GM21723 (cell line): ENCODE results near the gene S1PR1.
"Not testable (repeated sequence)": the region's sequence is repeated elsewhere in the genome, so short reads cannot be mapped to it uniquely, and the experiment has no call there.

Source experiments
- ATAC-seq: cut with Tn5 transposase; IDR thresholded peaks from one replicate; pipeline ENCODE4 v1.9.1; 2021; ENCODE audit warnings: mild to moderate bottlenecking, moderate library complexity; ENCODE audit not compliant: unreplicated experiment

Gene S1PR1

GRCh38 chr1:101236516-101237228, at the start of gene S1PR1:
S1PR1 (plus strand) TSS chr1:101237019; CDS start chr1:101238985, 1,966 bp downstream.
- peak; percentile 27 for ATAC-seq

GRCh38 chr1:101187297-101187696, 49.5 kb upstream of the S1PR1 start:
- ATAC-seq, result no peak

GRCh38 chr1:101188331-101188730, 48.5 kb upstream of the S1PR1 start:
- ATAC-seq, result no peak

- not testable (repeated sequence) for ATAC-seq
Observed at GRCh38 chr1:101188968-101189367, 47.9 kb upstream of the S1PR1 start.

GRCh38 chr1:101190441-101190840, 46.4 kb upstream of the S1PR1 start:
- no peak for ATAC-seq

GRCh38 chr1:101191049-101191448, 45.8 kb upstream of the S1PR1 start:
- no peak for ATAC-seq

- ATAC-seq, result no peak
Observed at GRCh38 chr1:101193733-101194169, 43.1 kb upstream of the S1PR1 start.

- ATAC-seq, result no peak
Observed at GRCh38 chr1:101194746-101195145, 42.1 kb upstream of the S1PR1 start.

- no peak for ATAC-seq
Observed at GRCh38 chr1:101196668-101197067, 40.2 kb upstream of the S1PR1 start.

GRCh38 chr1:101198842-101199636, 37.8 kb upstream of the S1PR1 start:
- peak; percentile 100 for ATAC-seq

- no peak for ATAC-seq
Observed at GRCh38 chr1:101199637-101199982, 37.2 kb upstream of the S1PR1 start.

- ATAC-seq, result no peak
Observed at GRCh38 chr1:101200513-101200912, 36.3 kb upstream of the S1PR1 start.

- ATAC-seq, result no peak
Observed at GRCh38 chr1:101203820-101204540, 32.8 kb upstream of the S1PR1 start.

GRCh38 chr1:101205457-101205856, 31.4 kb upstream of the S1PR1 start:
- ATAC-seq, result no peak

- ATAC-seq, result not testable (repeated sequence)
Observed at GRCh38 chr1:101206139-101206538, 30.7 kb upstream of the S1PR1 start.

GRCh38 chr1:101207271-101207670, 29.5 kb upstream of the S1PR1 start:
- ATAC-seq, result not testable (repeated sequence)

GRCh38 chr1:101207891-101208290, 28.9 kb upstream of the S1PR1 start:
- no peak for ATAC-seq

GRCh38 chr1:101215363-101216011, 21.3 kb upstream of the S1PR1 start:
- ATAC-seq, result no peak

- ATAC-seq, result no peak
Observed at GRCh38 chr1:101216623-101217022, 20.2 kb upstream of the S1PR1 start.

GRCh38 chr1:101217148-101217547, 19.7 kb upstream of the S1PR1 start:
- ATAC-seq, result no peak

GRCh38 chr1:101218968-101219367, 17.9 kb upstream of the S1PR1 start:
- not testable (repeated sequence) for ATAC-seq
